GM19397 (cell line): Measurements from ENCODE around the gene HLF.
"Not testable (repeated sequence)": the region's sequence is repeated elsewhere in the genome, so short reads cannot be mapped to it uniquely, and the experiment has no call there.

Experiments used
- ATAC-seq: cut with Tn5 transposase; IDR thresholded peaks from one replicate; pipeline ENCODE4 v1.9.1; 2021; ENCODE audit warnings: mild to moderate bottlenecking, moderate library complexity; ENCODE audit not compliant: unreplicated experiment

The HLF gene

DNA sequence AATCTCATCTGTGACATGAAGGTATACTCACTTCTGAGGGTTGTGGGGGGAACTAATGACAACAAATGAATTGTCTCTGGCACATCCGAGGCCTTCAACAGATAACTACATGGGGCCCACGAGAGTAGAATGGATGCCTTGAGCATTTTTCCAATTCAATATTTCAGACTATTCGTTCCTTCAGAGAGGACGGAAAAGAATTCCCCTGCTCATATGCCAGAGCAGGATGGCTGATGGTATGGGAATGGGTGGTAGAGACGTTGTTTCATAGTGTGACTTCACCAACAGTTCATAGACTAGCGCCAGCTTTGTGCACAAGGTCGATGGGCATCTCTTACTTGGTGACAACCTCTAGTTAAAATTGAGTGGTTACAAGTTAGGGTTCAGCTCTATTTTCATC is 61.3 kb downstream of the HLF start:
- no peak for ATAC-seq

DNA sequence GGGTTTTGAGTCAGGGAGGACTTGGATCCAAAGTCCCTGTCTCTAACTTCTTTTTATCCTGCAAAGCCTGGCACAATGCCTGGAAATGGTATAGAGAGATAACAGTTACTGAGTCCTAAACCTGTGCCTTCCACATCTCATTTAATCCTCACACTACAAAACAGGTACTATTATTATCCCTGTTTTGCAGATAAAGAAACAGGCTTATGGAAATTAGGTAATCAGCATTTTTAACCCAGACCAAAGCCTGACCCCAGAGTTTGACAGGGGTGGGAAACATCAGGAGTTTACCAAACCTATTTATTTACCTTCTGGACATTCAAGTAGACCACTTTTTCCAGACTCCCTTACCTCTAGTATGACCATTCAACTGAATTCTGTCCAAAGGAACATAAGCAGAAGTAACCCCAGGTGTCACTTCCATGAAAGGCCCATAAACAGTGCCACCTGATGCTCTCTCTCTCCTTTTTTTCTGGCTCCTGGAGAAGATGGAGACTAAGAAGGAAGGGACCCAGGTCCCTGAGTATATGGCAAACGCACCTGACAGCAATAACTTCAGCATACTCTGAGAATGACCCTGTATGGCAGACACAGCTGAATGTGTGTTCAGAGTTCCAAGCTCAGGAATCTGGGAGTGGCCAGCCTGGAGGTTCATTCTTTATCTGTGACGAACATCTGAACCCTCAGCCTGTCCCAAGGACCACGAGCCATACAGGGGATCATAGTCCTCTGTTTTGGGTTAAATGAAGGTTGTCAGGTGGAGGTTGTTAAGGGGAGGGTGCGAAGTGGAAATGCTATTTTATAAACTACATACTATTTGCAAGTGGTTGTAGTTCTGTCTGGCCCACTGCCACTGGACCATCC is 62.7 kb downstream of the HLF start:
- no peak for ATAC-seq

DNA sequence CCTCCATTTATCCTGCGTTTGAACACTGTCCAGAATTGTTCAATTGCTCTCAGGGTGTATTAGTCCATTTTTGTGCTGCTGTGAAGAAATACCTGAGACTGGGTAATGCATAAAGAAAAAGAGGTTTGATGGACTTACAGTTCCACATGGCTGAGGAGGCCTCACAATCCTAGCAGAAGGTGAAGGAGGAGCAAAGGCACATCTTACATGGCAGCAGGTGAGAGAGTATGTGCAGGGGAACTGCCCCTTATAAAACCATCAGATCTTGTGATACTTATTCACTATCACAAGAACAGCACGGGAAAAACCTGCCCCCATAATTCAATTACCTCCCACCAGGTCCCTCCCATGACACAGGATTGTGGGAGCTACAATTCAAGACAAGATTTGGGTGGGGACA is 63.8 kb downstream of the HLF start:
- ATAC-seq: not testable (repeated sequence)

DNA sequence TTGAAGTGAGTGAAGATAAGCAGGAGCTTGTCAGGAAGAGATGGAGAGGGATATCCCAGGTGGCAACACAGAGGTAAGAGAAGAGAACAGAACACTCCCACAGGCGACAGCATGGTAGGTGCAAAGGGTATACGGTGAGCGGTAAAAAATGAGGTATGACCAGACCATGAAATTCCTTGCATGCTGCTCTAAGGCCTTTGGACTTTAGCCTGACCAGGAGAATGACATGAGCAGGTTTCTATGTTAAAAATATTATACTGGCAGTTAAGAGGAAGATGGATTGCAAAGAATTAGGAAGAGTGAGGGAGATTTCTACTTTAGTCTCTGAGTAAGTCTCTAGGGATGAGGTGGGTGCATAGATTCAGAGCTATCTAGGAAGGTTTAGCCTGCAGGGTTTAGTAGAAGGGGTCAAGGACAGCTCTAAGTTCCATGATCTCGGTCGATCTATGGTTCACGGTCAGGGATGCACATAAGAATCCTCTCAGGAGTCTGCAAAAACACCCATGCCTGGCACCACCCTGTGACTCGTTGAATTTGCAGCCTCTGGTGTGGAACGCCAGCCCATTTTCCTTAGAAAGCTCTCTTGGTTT is 65.7 kb downstream of the HLF start:
- no peak for ATAC-seq

DNA sequence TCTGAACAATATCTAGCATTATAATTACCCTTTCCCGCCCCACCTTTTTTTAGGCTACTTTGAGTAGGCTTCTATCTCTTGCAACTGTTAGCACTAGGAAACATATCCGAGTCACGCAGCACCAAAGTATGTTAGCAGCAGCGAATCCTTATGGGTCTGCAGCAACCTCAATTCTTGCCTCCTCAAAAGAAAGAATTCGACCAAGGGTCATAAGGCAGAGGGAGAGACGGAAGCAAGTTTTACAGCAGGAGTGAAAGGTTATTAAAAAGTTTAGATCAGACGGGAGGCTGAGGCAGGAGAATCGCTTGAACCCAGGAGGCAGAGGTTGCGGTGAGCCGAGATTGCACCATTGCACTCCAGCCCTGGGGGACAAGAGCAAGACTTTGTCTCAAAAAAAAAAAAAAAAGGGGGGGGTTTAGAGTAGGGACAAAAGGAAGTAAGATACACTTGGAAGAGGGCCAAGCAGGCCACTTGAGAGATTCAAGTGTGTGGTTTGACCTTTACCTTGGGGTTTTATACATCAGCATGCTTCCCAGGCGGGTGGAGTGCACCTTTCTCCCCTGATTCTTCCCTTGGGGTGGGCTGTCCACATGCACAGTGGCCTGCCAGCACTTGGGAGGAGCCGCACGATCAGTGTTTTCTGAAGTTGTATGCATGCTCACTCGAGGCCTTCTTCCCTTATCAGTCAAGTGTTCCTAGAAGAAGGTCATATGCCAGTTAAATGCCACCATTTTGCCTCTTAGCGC is 67.7 kb downstream of the HLF start:
- ATAC-seq: no peak

- no peak for ATAC-seq
Measured at GRCh38 chr17:55334285-55334684, 69.5 kb downstream of the HLF start.

DNA sequence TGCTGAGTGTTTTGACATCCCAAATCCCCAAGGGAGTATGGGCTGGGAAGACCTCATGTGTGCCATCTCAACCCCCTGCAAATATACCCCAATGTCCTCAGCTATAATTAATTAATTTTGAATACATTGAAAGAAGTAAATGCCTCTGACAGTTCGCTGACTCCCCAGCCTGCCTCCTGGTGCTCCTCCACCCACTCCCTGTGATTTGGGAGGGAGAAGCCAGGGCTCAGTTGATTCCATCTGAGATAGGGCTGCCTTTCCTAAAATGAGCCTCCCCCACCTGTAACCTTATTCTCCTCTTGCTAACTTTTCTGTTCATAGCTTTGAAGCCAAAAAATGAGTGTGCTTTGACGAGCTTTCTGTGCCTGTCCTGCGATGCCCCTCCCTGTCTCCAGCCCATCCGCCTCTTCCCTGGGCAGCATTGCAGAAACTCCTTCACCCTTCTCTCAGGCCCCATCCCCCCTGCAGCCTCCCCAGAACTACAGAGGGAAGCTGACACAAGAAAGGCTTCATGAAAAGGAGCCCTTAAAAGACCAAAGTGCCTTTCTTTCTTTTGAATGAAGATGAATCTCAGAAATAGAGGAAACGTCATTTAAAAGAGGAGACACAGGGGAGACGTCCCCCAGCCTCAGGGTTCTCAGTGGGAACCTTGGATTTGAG is 70.3 kb downstream of the HLF start:
- ATAC-seq: no peak

GRCh38 chr17:55335625-55336024 is 70.9 kb downstream of the HLF start:
- ATAC-seq: no peak

- no peak for ATAC-seq
Measured at GRCh38 chr17:55336426-55336825, 71.7 kb downstream of the HLF start.

DNA sequence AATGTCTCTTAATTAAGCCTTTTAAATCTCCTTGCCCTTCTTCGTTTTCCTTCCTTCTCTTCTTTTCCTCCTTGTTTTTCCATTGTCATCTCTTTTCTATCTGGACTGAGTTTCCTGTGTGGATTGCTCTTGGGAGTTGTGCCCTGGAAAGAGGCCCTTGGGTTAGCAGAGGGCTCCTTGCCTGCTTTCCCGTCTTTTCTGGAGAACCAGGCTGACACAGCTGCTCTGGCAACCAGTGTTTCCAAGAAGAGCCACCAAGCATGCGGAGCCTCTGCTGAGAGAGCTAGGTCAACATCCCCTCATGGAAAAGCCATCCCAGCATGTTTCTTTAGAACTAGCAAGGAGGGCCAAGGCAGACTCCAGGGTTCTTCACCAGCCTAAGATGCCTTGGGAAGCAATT is 75.4 kb downstream of the HLF start:
- no peak for ATAC-seq

GRCh38 chr17:55340686-55341085 is 75.9 kb downstream of the HLF start:
- ATAC-seq: no peak

DNA sequence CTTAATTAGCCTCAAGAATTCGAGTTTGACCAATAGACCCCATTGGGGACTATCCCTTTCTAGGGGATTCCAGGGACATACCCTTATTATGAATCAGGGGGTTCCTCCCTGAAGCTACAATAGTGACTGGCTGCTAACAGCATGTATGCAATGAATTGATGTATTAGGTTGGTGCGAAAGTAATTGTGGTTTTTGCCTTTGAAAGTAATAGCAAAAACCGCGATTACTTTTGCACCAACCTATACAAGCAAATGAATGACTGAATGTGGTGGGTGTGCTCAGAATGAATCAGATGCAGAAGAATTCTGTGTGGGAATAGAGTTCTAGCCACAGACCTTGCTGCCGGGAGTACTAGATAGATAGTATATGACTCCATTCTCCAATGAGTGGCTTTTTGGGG is 76.7 kb downstream of the HLF start:
- ATAC-seq: no peak

DNA sequence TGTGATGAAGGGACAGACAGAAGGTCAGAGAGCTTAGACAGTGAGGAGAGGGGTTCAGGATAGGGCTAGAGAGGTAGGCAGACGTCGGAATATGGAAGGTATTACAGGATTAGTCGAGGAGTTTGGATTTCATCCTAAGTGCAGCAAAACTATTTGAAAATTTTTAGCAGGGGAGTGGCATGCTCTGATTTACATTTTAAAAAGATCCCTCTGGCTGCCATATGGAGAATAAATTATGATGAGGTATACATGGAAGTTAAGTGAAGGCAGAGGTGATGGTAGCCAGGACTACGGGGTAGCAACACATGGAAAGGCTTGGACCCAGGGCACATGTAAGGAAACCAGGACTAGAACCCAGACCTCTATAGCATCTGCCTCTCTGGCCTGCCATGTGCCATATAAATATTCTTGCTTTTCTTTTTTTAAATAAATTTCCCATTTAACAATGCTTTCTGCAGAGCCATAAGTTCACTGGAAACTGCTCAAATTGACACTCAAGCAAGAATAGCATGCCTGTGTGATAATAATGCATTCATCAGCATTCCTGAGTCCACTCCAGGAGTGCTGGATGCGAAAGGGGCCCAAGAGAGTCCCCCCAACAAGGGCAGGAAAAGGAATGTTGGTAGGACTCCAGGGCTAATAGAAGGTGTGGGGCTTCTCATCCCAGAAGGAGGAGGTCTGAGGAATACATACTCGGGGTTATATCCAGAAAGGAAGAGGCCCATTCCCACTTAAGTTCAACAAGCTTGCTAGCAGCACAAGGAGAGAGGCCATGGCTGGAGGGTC is 78.2 kb downstream of the HLF start:
- no peak for ATAC-seq

DNA sequence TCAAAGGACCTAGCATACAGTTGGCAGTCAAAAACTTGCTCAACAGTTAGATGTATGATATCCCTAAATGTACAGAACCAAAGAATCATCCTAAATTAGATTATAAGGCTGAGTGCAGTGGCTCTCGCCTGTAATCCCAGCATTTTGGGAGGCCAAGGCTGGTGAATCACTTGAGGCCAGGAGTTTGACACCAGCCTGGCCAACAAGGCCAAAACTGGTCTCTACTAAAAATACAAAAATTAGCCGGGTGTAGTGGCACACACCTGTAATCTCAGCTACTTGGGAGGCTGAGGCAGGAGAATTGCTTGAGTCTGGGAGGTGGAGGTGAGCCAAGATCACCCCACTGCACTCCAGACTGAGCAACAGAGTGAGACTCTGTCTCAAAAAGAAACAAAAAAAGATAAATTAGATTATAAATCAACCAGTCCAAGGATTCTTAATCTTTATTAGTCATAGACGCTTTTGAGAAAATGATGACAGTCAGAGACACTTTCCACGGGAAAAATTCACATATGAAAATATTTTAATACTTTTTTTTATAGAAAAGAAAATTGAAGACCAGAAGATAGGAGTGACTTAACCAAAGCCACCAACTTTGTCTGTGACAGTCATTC is 79.2 kb downstream of the HLF start:
- ATAC-seq: no peak

DNA sequence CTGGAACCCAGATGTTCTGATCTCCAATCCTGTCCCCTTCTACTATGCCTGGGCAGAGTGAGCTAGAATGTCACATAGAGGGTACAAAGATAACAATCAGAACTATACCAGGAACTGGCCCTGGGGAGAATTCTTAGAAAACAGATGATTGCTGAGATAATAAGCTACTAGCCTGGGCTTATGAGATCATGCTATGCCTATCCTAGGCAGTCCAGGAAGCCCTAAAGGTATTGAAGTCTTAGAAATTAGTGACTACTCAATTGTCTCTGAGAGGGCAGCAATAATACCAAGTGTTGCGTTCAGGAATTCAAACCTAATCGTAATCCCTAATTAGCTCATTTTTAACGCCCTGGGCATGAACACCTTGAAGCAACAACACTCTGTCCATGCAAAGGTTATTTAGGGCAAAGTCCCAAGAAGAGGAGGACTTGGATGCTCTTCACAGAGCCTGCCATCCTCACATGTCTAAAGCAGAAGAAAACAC is 79.8 kb downstream of the HLF start:
- no peak for ATAC-seq

DNA sequence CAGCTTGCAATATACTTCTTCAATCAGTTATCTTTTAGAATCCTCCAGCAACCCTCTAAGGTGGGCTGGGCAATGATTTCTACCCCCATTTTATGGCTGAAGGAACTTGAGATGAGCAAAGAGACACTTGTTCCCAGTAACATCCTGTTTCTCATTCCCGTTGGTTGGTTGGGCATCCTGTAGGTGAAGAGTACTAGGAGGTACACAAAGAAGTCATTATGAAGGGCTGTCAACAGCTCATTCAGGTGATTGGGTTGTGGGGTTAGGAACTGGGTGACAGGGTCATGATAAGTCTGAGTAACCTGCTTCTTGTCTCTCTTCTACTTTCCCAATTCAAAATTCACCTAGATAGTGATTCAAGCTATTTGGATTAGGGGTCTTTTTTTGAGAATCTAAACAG is 80.4 kb downstream of the HLF start:
- no peak for ATAC-seq

GRCh38 chr17:55346658-55347057 is 81.9 kb downstream of the HLF start:
- ATAC-seq: no peak

- no peak for ATAC-seq
Measured at GRCh38 chr17:55347341-55347740, 82.6 kb downstream of the HLF start.

DNA sequence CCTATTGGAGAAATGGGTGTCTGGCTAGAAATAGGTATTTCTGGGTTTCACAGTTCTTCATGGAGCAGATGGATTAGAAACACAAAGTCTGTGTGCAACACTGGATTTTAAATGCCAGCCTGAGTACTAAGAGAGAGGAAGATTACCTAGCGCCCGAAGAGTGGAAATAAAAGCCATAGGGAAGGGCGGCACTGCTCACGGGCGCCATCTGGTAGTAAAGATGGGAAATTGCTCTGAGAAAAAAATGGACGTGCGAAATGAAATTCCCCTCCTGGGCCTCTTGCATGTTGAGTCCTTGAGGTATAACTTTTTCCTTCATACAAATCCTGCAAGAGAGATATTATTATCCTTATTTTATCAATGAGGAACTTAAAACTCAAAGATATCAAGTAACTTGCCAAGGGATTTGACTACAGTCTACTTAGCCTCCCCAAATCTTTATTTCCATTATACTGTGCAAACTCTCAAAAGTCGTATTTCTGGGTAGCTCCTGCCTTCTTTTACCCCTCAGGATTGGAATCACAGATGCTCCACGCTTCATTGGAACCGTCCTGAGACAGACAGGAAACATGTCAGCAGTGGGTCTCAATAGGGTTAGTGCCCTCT is 84.1 kb downstream of the HLF start:
- peak; percentile 65 for ATAC-seq

DNA sequence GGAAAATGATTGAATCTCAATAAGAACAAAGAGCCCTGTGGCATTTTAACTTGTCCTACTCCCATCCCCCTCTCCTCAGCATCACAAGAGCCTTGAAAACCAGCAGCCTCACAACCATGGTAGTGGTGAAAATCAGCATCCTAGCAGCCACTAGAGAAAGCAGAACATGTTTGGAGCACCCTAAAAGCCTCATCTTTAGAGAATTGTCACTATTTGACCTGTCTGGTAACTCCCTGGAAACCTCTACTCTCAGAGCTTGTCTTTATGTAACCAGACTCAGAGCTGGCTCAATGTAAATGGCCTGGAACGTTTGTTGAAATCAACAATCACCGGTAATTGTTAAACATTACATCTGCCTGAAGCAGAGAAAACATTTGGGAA is 86.1 kb downstream of the HLF start:
- ATAC-seq: no peak
